Activated naive CD4-positive, alpha-beta T cell treated with anti-CD3 and anti-CD28 coated beads, Interleukin-2, amount 50 U/mL, for 16 hours (primary cell): ENCODE measurements around the gene MMS19.
"Not testable (repeated sequence)": the region's sequence is repeated elsewhere in the genome, so short reads cannot be mapped to it uniquely, and the experiment has no call there.

ENCODE experiments used
- DNase-seq: peaks from one replicate; pipeline ENCODE4 v3.0.0-alpha.2; 2020

The MMS19 gene

DNA sequence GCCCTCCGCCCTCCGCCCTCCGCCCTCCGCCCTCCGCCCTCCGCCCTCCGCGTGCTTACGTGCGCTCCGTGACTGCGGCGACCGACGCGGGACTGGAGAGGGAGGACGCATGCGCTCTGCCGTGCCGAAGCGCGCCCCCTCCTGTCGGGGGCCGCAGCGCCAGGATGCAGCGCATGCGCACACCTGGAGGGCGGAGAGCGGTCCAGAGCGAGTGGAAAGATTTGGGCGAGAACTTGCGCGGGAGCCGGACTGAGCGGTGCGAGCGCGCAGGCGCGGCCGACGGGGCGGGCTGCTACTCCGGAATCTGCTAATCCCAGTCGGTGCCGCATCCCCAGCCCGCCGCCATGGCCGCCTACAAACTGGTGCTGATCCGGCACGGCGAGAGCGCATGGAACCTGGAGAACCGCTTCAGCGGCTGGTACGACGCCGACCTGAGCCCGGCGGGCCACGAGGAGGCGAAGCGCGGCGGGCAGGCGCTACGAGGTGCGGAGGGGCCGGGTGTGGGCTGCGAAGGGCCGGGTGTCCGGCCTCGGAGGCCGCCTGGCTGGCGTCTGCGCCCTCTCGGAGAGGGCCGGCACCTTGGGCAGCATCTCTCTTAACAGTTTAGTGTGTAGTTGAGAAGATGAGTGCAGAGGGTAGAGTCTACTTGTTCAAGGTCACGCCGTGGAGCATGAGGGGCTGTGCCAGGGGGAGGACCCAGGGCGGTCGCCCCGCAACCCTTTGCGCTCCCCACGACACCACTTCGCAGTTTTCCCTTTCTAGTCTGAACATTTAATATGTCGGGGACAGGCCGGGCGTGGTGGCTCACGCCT lies 72.1 kb downstream of the MMS19 start, which contains the start of gene PGAM1:
TSS of gene PGAM1 (plus strand) at position 228 of the 812 bp plus-strand sequence. CDS start at position 345, 117 bp downstream.
- peak; percentile 92 for DNase-seq

DNA sequence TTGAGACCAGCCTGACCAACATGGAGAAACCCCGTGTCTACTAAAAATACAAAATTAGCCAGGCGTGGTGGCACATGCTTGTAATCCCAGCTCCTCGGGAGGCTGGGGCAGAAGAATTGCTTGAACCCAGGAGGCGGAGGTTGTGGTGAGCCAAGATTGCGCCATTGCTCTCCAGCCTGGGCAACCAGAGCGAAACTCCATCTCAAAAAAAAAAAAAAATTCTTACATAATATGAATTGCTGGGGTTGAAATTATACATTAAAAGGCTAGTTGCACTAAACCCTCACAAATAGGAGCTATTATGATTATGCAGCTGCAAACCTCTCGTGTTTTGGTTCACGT lies 74.5 kb downstream of the MMS19 start:
- DNase-seq = not testable (repeated sequence)

DNA sequence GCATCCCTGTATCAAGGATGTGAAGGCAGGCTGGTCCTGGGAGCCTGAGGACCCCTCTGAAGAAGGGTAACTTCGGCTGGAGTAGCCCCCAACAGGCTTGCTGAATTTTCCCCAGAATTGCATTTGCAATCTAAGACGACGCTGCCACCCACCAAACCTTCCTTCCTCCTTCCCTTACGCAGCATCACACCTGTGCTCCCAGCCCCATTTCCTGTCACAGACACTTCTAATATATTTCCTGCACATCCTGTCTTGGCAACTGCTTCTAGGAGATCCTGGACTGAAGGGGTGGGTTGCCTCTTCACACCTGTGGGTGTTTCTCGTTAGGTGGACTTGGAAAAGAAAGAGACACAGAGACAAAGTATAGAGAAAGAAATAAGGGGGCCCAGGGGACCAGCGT lies 81.7 kb downstream of the MMS19 start:
- DNase-seq = no peak

DNA sequence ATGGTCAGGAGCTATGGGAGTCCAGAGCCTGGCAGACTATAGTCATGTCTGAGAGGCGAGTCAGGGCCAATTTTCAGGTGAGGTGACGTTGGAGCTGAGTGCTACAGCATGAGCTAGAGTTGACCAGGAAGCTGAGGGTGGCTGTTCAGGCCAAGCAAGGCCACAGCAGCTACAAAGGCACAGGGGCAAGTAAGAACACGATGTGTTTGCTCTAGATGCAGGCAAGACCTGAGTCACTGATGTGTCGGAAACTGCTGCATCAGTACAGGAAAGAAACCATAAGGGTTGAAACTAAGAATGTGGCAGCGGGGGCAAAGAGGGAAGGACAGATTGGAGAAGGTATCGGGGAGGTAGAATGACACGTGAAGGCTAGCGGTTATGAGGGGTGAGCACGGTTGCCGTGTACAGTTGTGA lies 85.3 kb downstream of the MMS19 start:
- DNase-seq = peak; percentile 52

DNA sequence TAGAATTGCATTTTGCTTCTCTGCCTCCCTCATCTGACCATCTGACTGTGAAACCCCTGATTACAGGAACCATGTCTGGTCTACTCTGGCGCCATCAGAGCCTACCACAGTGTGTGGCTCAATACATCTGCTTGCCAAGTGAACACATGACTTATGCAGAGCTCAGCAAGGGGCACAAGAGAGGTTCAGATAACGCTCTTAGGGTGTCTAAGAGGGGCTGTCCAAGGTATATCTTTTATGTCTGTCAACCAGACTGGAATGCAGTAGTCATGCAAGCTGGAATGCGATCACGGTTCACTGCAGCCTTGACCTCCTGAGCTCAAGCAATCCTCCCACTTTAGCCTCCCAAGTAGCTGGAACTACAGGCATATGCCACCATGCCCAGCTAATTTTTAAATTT lies 86.8 kb downstream of the MMS19 start:
- no peak for DNase-seq

DNA sequence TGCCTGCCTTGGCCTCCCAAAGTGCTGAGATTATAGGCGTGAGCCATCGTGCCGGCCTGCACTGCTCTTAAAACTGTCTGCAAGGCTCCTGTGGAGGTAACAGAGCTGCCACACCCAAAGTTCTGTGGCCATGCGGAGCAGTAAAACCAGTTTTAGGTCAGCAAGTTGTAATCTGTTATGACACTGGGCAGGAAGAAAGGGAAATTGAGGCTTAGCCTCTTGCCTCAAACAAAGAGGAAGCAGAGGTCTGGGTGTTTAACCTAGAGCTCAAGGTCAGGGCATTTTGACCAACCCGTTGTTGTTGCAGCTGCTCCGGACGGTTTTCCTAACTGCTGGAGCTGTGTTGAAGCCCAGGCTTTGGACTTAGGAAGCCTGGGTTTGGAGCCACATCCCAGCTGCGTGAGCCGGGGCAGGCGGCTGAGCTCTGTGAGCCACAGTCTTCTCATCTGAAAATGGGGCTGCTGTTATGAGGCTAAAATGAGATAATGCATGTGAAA lies 89.7 kb downstream of the MMS19 start:
- no peak for DNase-seq
